Large intestine (tissue), 3 donors: ENCODE results near the gene IL1R2. TPM values are rescaled to one million over a fixed set of nuclear protein-coding genes. Genes with fewer than 3 reads are reported as not detected.

ENCODE experiments used
- DNase-seq, 2 donors: peaks; one replicate each; pipeline versions ENCODE4 v3.0.0 to v3.0.0-alpha.2; 2013
- H3K27ac ChIP-seq: one replicate; pipeline ENCODE4 v1.5.1; 2013; ENCODE audit warnings: low read length
- H3K27me3 ChIP-seq: 2 replicates; pipeline ENCODE4 v1.6.1; 2013; ENCODE audit warnings: low read length; ENCODE audit not compliant: control insufficient read depth, insufficient read depth
- H3K36me3 ChIP-seq: 2 replicates; pipeline ENCODE4 v1.6.1; 2013; ENCODE audit warnings: low read length; ENCODE audit not compliant: control insufficient read depth, insufficient read depth
- H3K4me1 ChIP-seq: one replicate; pipeline ENCODE4 v1.6.1; 2013; ENCODE audit warnings: low read length; ENCODE audit not compliant: control insufficient read depth, insufficient read depth
- H3K4me3 ChIP-seq: one replicate; pipeline ENCODE4 v1.5.1; 2013; ENCODE audit warnings: low read length
- H3K9me3 ChIP-seq: one replicate; pipeline ENCODE4 v1.6.1; 2013; ENCODE audit warnings: mild to moderate bottlenecking, low read depth, low read length, moderate library complexity; ENCODE audit not compliant: control insufficient read depth
- WGBS: methylation state at CpG from one replicate; pipeline ENCODE4 v1.1.5; 2013; ENCODE audit warnings: low lambda C conversion rate; ENCODE audit not compliant: insufficient coverage; 5-methylcytosine and 5-hydroxymethylcytosine counted together
- polyA plus RNA-seq: library from polyadenylated mRNA; unstranded; fragments of 120-200 nt; gene quantifications from one replicate; pipeline ENCODE4 v1.2.1, GENCODE V29; 2013

Gene IL1R2
- polyA plus RNA-seq, 1 donor, result 0.67 TPM

DNA sequence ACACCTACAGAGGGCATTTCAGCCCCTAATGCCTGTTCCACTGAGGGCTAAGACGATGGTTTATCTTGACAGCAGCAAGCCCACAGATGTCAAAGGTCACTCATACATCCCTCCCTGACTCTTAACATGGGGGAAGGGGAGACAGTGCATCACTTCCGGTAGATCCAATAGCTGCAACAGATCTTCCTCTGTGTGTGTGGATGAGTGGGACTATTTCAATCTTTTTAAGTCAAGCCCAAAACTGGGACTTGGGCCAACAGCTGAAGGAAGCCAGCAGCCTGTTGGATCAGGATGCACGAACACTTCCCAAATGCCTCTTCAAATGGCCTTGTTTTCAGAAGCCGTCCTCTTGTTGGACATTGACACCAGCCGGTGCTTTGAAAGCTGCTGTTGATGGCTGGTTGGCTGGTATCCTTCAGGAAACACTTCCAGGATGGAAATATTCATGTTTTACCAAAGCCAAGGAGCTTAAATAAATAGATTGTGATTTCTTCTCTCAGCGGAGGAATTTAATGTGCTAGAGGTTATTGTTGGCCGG, 59.2 kb downstream of the IL1R2 start:
- Histone ChIP-seq H3K36me3 (no peaks in the 10 kb centered on the region), H3K4me3 (no peak overlapping the region), H3K9me3 (no peaks in the 10 kb centered on the region), H3K27me3 (peaks cover 3% of the 10 kb centered on the region), H3K27ac (peak overlapping the region; percentile 52), H3K4me1 (no peaks in the 10 kb centered on the region)
- DNase-seq, result peak; percentile 57 to 63
- WGBS, result no CpG with 5 or more reads among the region's 7 CpGs

DNA sequence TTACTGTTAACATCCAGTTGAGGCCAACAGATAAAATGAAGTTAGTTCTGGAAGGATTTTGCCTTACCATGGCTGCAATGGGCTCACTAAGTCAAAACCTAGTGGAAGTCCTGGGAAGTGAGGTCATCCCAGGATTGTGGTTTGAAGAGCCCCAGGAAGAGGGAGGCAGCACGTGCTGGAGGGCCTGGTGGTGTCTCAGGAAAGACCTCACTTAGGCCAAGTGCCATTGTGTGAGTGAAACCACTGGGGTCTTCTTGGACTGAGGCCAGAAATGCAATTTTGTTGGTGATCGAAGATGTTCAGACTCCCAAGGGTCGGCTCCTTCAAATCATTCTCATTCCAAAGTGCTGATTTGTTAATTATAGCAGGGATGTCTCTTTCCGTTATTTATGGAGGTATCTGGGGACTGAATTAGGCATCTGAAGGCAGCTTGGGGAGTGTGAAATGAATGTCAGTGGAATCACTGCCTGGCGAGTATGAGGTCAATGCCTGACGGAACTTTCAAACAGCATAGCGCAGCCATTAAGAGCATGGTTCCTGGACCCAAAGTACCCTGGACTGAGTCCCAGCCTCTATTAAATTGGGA, 60.0 kb downstream of the IL1R2 start:
- no CpG with 5 or more reads among the region's 7 CpGs for WGBS
- no peak for DNase-seq
- Histone ChIP-seq H3K36me3 (no peaks in the 10 kb centered on the region), H3K4me1 (no peaks in the 10 kb centered on the region), H3K27me3 (peaks cover under 1% of the 10 kb centered on the region), H3K27ac (peak overlapping the region; percentile 52), H3K4me3 (no peak overlapping the region), H3K9me3 (no peaks in the 10 kb centered on the region)

DNA sequence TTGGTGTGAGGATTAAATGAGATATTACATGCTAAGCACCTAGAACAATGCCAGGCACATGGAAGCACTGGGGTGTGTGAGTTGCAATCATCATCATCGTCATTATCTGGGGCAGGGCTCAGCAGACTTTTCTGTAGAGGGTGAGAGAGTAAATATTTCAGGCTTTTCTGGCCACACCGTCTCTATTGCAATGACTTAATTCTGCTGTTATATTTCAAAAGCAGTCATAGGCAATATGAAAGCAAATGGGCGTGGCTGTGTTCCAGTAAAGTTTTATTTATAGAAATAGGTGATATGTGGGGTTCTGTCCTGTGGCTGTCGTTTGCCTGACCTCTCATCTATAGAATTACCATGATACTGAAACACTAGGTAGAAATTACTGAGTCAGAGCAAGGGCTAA, 60.6 kb downstream of the IL1R2 start:
- no CpG with 5 or more reads among the region's 4 CpGs for WGBS

DNA sequence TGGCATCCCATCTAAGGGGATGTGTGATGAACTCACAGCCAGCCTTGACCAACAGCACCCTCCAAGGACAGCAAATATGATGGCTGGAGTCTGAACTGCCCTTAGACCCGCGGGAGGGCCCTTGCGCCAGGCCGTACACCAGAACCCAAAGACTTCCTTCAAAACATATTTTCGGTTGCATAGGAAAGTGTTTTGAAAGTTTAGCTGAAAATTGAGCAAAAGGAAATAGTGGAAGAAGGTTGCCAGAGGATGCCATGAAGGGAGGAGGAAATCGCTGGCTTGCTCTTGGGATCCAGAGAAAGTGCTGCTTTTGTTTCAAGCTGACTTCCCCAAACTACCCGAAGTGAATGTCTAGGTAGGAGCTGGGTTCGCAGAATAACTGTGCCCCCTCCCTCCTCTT, 61.3 kb downstream of the IL1R2 start:
- WGBS, result 83% methylated on average over 1 of the region's 8 CpGs
- Histone ChIP-seq H3K36me3 (no peaks in the 10 kb centered on the region), H3K9me3 (no peaks in the 10 kb centered on the region), H3K4me1 (no peaks in the 10 kb centered on the region), H3K27me3 (peaks cover 2% of the 10 kb centered on the region), H3K27ac (no peak overlapping the region), H3K4me3 (no peak overlapping the region)
- DNase-seq, result no peak

More for the DNA sequence above, 60.6 kb downstream of the IL1R2 start:
- H3K36me3 ChIP-seq, result no peaks in the 10 kb centered on the region
- no peaks in the 10 kb centered on the region for H3K4me1 ChIP-seq
- no peak overlapping the region for H3K4me3 ChIP-seq
- no peak for DNase-seq
- H3K27me3 ChIP-seq, result no peaks in the 10 kb centered on the region
- H3K9me3 ChIP-seq, result no peaks in the 10 kb centered on the region
- no peak overlapping the region for H3K27ac ChIP-seq

DNA sequence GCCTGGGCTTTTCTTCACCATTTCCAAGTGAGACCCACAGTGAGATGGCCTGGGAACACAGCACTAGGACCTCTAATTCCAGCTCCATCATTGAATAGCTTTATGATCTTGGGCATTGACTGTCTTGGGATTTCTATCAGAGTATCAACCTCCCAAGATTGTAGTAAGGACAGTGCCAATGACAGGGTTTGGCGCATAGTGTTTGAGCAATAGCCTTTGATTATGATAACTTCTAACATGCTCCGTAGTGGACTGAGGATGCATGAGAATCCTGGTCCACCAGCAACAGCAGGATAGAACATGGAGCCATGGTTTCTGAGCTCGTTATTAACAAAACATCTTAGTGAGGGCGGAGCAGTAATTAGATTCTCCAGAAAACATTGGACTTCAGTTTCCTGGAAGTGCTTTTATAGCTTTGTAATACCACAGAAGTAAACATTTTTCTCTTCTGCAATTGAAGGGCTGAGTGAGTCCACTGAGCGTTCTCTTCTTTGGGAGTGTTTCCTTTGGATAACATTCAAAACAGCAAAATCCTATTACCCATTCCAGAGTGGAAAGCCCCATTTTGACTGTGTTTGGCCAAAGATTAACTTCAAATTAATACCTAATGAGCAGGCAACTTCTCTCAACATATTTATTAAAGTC, 63.7 kb downstream of the IL1R2 start:
- Histone ChIP-seq H3K27ac (no peak overlapping the region), H3K4me3 (no peak overlapping the region), H3K36me3 (no peaks in the 10 kb centered on the region), H3K27me3 (peaks cover 2% of the 10 kb centered on the region), H3K9me3 (no peaks in the 10 kb centered on the region), H3K4me1 (no peaks in the 10 kb centered on the region)
- no peak for DNase-seq
- 75% methylated on average over 2 of the region's 5 CpGs for WGBS

DNA sequence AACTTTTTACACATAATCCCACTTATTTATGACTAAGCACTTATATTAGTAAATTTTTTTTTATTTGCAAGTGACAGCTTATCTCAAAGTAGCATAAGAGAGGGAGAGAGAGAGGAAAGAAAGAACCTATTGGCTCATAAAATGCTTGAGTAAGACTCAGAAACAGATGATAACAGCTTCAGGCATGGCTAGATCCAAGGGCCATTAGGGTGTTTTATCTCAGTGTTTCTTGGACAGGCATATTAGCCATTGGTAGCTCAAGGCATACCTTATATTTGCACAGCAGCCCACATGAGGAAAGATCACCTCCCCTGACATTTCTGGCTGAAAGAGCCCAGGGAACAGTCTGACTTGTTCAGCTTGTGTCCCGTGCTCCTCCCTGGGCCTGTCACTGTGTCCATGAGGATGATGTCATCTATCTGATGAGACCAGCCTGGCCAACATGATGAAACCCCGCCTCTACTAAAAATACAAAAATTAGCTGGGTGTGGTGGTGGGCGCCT, 64.4 kb downstream of the IL1R2 start:
- Histone ChIP-seq H3K27me3 (peaks cover 2% of the 10 kb centered on the region), H3K27ac (no peak overlapping the region), H3K4me1 (no peaks in the 10 kb centered on the region), H3K4me3 (no peak overlapping the region), H3K36me3 (no peaks in the 10 kb centered on the region), H3K9me3 (no peaks in the 10 kb centered on the region)
- WGBS, result no CpG with 5 or more reads among the region's 3 CpGs
- peak in 1 of 2 donors; percentile 50 for DNase-seq

DNA sequence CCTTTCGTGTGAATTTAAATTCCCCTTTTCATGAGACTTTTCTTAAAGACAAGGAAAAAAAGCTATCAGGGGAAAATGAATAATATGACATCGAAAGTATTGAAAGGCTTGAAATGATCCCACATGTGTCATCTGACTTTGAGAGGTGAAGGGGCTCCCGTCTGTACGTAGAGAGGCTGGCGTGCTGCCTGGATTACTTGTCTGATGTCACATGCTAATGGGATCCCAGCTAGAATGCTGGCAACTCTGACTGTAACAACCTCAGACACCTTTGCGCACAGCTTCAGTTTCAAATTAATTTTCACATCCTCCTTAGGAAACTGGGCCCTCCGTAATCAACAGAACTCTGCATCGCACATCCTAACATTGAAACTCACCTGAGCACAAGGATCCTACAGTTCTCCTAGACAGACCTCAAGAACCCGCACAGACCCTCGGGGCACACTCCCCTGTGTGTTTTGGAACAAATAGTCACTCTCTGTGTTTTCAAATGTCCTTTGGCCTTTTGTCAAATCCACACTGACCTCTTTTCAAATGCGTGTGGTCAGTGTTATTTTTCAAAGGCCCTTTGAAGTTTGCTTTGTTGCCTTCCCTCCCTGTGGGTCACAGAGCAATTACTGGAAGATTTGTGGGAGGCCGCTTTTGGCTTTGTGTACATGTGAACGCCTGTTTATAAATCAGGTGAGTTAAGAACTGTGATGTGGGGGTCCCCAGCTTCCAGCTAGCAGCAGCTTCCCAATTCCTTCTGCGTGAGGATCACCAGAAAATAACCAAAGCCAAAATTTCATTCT, 65.9 kb downstream of the IL1R2 start:
- Histone ChIP-seq H3K27ac (no peak overlapping the region), H3K4me1 (peaks cover under 1% of the 10 kb centered on the region), H3K27me3 (peaks cover 2% of the 10 kb centered on the region), H3K4me3 (no peak overlapping the region), H3K9me3 (no peaks in the 10 kb centered on the region), H3K36me3 (no peaks in the 10 kb centered on the region)
- DNase-seq, result no peak
- 86% methylated on average over 1 of the region's 14 CpGs for WGBS

DNA sequence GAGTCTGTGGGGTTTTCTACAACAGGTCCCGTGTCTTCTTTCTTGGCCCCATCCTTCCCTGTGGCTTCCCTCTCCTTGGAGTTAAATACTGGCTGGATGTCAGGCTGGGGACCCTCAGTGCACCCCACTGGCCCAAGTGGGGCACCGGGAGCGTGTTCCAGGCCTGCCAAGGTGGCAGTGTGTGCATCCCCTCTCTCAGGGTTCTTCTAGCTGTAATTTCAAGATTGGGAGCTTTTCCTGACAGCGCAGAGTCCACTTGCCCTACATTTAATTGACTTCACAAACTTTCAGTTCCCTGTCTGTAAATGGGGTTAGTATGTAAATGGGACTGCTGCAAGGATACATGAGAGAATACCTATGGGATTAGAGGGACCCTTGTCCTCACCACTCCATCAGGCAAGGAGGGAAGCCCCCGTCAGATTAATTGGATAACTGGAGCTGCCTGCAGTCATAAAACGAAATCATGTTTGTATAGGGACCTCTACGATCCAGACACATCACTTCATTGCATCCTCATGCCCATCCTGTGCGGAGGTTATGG, 66.6 kb downstream of the IL1R2 start:
- Histone ChIP-seq H3K27ac (no peak overlapping the region), H3K27me3 (peaks cover 2% of the 10 kb centered on the region), H3K4me1 (peaks cover 6% of the 10 kb centered on the region), H3K9me3 (no peaks in the 10 kb centered on the region), H3K4me3 (no peak overlapping the region), H3K36me3 (no peaks in the 10 kb centered on the region)
- no peak for DNase-seq
- WGBS, result no CpG with 5 or more reads among the region's 8 CpGs

DNA sequence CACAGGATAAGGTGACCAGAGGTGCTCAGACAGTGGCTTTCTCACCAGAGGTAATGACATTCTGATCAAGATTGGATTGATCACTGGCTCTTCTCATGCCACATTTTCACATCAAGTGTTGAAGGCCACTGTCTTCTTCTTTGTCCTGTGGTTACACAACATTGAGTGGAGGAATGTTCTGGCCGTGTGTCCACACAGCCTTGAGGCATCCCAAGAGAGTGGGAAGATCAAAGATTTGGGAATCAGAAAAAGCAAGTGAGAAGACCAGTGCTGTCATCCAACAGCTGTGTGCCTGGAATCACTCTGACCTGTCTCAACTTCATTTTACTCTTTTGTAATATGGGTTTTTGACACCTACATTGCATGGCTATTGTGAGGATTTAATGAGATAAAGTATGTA, 67.4 kb downstream of the IL1R2 start:
- Histone ChIP-seq H3K27me3 (peaks cover 2% of the 10 kb centered on the region), H3K9me3 (no peaks in the 10 kb centered on the region), H3K4me1 (peaks cover 12% of the 10 kb centered on the region), H3K36me3 (no peaks in the 10 kb centered on the region), H3K27ac (no peak overlapping the region), H3K4me3 (no peak overlapping the region)
- DNase-seq, result no peak
- no CpG with 5 or more reads among the region's 1 CpG for WGBS

DNA sequence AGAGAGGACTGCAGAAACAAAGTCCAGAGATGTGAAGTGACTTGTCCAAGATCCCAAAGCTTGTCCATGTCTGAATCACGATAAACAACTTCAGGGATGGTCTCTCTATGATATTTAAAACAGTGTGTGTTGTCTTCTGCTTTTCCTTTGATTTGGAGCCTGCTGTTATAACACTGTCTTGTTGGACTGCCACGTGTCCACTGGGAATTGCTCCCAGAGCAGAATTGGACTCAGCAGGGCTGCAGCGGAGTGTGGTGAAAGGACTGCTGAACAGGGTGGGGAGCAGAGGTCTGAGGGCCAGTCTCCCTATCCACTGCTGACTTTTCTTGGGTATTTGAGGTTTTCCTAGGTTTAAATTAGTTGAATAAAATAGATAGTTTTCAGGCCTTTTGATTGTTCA, 68.3 kb downstream of the IL1R2 start:
- no CpG with 5 or more reads among the region's 3 CpGs for WGBS
- Histone ChIP-seq H3K4me1 (peaks cover 21% of the 10 kb centered on the region), H3K36me3 (no peaks in the 10 kb centered on the region), H3K27me3 (peaks cover 2% of the 10 kb centered on the region), H3K27ac (no peak overlapping the region), H3K9me3 (peaks cover 2% of the 10 kb centered on the region), H3K4me3 (no peak overlapping the region)
- no peak for DNase-seq
